GM12878 (cell line): Measurements from ENCODE around the gene LMBR1. TPM values are rescaled to one million over a fixed set of nuclear protein-coding genes. Genes with fewer than 3 reads are reported as not detected.

ENCODE experiments used
- ATAC-seq: fragments of 200-7000 bp; cut with Tn5 transposase; 3 replicates; pipeline ENCODE4 v1.9.1; 2020; ENCODE audit warnings: mild to moderate bottlenecking, moderate library complexity
- BruUV-seq: library from RNA; stranded (reverse); fragments of 400-500 nt; replicated peaks from 2 replicates; lab custom pipeline; 2021; lab: Mats Ljungman, UMichigan
- CTCF ChIA-PET: fragments of 300-600 bp; sonication (Branson Sonifier 250); formaldehyde crosslinking; extraction: SDS; loops from one replicate; lab custom pipeline; 2021; ENCODE audit warnings: inconsistent platforms; lab: Yijun Ruan, JAX
- POLR2A ChIA-PET: fragments of 350-600 bp; formaldehyde crosslinking; extraction: SDS; loops from one replicate; lab custom pipeline; 2021; ENCODE audit warnings: inconsistent platforms; lab: Charles Lee
- RAD21 ChIA-PET: fragments of 300-600 bp; sonication (Branson Sonifier 250); formaldehyde crosslinking; loops from one replicate; lab custom pipeline; 2023; ENCODE audit warnings: antibody characterized with exemption; ENCODE audit not compliant: unreplicated experiment; lab: Charles Lee
- SMC1A ChIA-PET: fragments of 300-600 bp; sonication (Branson Sonifier 250); formaldehyde crosslinking; loops from one replicate; lab custom pipeline; 2023; ENCODE audit not compliant: unreplicated experiment, uncharacterized antibody; lab: Charles Lee
- DNase-seq: peaks from one replicate; pipeline ENCODE4 v3.0.0-alpha.2; 2011; ENCODE audit warnings: low read depth, low spot score
- FAIRE-seq: peaks from 3 replicates; lab custom pipeline; 2011; peaks lifted over from hg19 to GRCh38; lab: Jason Lieb, UNC
- H2AFZ ChIP-seq: 2 replicates; pipeline ENCODE4 v1.6.0; 2011; ENCODE audit warnings: low read depth, low read length, control low read depth; ENCODE audit not compliant: control insufficient read depth
- H3K27ac ChIP-seq: 2 replicates; pipeline ENCODE4 v1.5.1; 2011; ENCODE audit warnings: control low read depth; ENCODE audit not compliant: control insufficient read depth, insufficient read depth
- H3K27me3 ChIP-seq, 2 experiments: replicated peaks in 1 of 2; 2 replicates each; pipeline versions ENCODE4 v1.6.0 to v1.6.1; 2011; ENCODE audit warnings: low read length in 1 of 2; ENCODE audit not compliant: control insufficient read depth in 2 of 2, insufficient read depth in 2 of 2
- H3K36me3 ChIP-seq, 2 experiments: 2 replicates each; pipeline ENCODE4 v1.5.1; 2011; ENCODE audit warnings: low read length in 1 of 2; ENCODE audit not compliant: control insufficient read depth in 2 of 2, insufficient read depth in 2 of 2
- H3K4me1 ChIP-seq: 2 replicates; pipeline ENCODE4 v1.6.1; 2011; ENCODE audit warnings: mild to moderate bottlenecking, low read length, moderate library complexity, mixed read lengths; ENCODE audit not compliant: control insufficient read depth, insufficient read depth
- H3K4me2 ChIP-seq: 2 replicates; pipeline ENCODE4 v1.6.0; 2011; ENCODE audit warnings: control low read depth; ENCODE audit not compliant: control insufficient read depth, insufficient read depth
- H3K4me3 ChIP-seq: fragments of 200-600 bp; sonication (generic); 2 replicates; pipeline ENCODE4 v1.5.1; 2016
- H3K79me2 ChIP-seq: 2 replicates; pipeline ENCODE4 v1.6.0; 2011; ENCODE audit warnings: low read length; ENCODE audit not compliant: control insufficient read depth, insufficient read depth
- H3K9ac ChIP-seq: 2 replicates; pipeline ENCODE4 v1.8.0; 2011; ENCODE audit warnings: low read length, control low read depth, mixed read lengths; ENCODE audit not compliant: control insufficient read depth, insufficient read depth
- H3K9me3 ChIP-seq: replicated peaks from 3 replicates; pipeline ENCODE4 v1.5.1; 2011; ENCODE audit warnings: mild to moderate bottlenecking, low read length; ENCODE audit not compliant: control insufficient read depth, insufficient read depth
- H4K20me1 ChIP-seq: 2 replicates; pipeline ENCODE4 v1.6.0; 2011; ENCODE audit not compliant: control insufficient read depth, insufficient read depth
- CHD1 ChIP-seq: IDR thresholded peaks from 2 replicates; pipeline ENCODE4 v1.6.1; 2012; ENCODE audit warnings: low read depth, low read length, improper control_type of control experiment
- CTCF ChIP-seq, 3 experiments: IDR thresholded peaks in 2 of 3; conservative IDR thresholded peaks in 1 of 3; 2 replicates each; pipeline ENCODE4 v1.5.1; 2011; ENCODE audit warnings: low read depth in 3 of 3, low read length in 3 of 3, mild to moderate bottlenecking in 3 of 3, control low read depth in 2 of 3, moderate library complexity in 2 of 3, inconsistent platforms in 1 of 3, mixed read lengths in 1 of 3; ENCODE audit not compliant: control insufficient read depth in 2 of 3, insufficient read depth in 1 of 3; ENCODE audit errors: extremely low read depth in 1 of 3
- DPF2 ChIP-seq: fragments of 450-650 bp; IDR thresholded peaks from 2 replicates; pipeline ENCODE4 v1.6.1; 2017; ENCODE audit warnings: mild to moderate bottlenecking
- GABPA ChIP-seq: IDR thresholded peaks from 2 replicates; pipeline ENCODE4 v1.6.1; 2014; ENCODE audit warnings: antibody characterized with exemption, low read depth, mild to moderate bottlenecking, inconsistent platforms
- MLLT1 ChIP-seq: fragments of 450-650 bp; IDR thresholded peaks from 2 replicates; pipeline ENCODE4 v1.6.1; 2016; ENCODE audit warnings: mild to moderate bottlenecking
- MYB ChIP-seq: fragments of 150-350 bp; IDR thresholded peaks from 2 replicates; pipeline ENCODE4 v1.6.1; 2014; ENCODE audit warnings: mild to moderate bottlenecking, low read depth, low read length, borderline replicate concordance
- MYC ChIP-seq: IDR thresholded peaks from 2 replicates; pipeline ENCODE4 v1.6.1; 2011; ENCODE audit warnings: mild to moderate bottlenecking, low read length, moderate library complexity, inconsistent platforms; ENCODE audit not compliant: insufficient read depth, insufficient replicate concordance, insufficient read length, severe bottlenecking
- NFIC ChIP-seq: IDR thresholded peaks from 2 replicates; pipeline ENCODE4 v1.6.1; 2012; ENCODE audit warnings: low read depth, mild to moderate bottlenecking, inconsistent platforms, low read length, moderate library complexity
- NKRF ChIP-seq: fragments of 450-650 bp; conservative IDR thresholded peaks from 2 replicates; pipeline ENCODE4 v1.6.1; 2017; ENCODE audit warnings: mild to moderate bottlenecking, moderate library complexity
- PAX5 ChIP-seq: IDR thresholded peaks from 2 replicates; pipeline ENCODE4 v1.6.1; 2011; ENCODE audit warnings: low read depth, low read length, borderline replicate concordance
- PBX3 ChIP-seq: IDR thresholded peaks from 2 replicates; pipeline ENCODE4 v1.6.1; 2011; ENCODE audit warnings: mild to moderate bottlenecking, low read depth, low read length, moderate library complexity; ENCODE audit not compliant: insufficient replicate concordance
- SIN3A ChIP-seq: IDR thresholded peaks from 2 replicates; pipeline ENCODE4 v1.6.1; 2012; ENCODE audit warnings: low read depth, low read length, improper control_type of control experiment
- SREBF2 ChIP-seq: IDR thresholded peaks from 2 replicates; pipeline ENCODE4 v1.6.1; 2012; ENCODE audit warnings: mild to moderate bottlenecking, low read length
- TARDBP ChIP-seq: IDR thresholded peaks from 2 replicates; pipeline ENCODE4 v1.6.1; 2016; ENCODE audit warnings: borderline replicate concordance
- TCF3 ChIP-seq: IDR thresholded peaks from 2 replicates; pipeline ENCODE4 v1.6.1; 2012; ENCODE audit warnings: low read depth, mild to moderate bottlenecking, low read length, borderline replicate concordance; ENCODE audit not compliant: insufficient read depth
- ZZZ3 ChIP-seq: IDR thresholded peaks from 2 replicates; pipeline ENCODE4 v1.6.1; 2011; ENCODE audit warnings: low read depth; ENCODE audit not compliant: control insufficient read depth, insufficient read length
- WGBS: methylation state at CpG from one replicate; pipeline ENCODE4 v1.1.6; 2016; ENCODE audit warnings: low lambda C conversion rate; ENCODE audit not compliant: insufficient replicate concordance, insufficient coverage; ENCODE audit errors: missing lambda C conversion rate; 5-methylcytosine and 5-hydroxymethylcytosine counted together
- in situ Hi-C: fragments of 300-500 bp; cut with MboI; formaldehyde crosslinking; loops from 9 replicates; pipeline ENCODE4 v1.14.3; 2018; ENCODE audit warnings: mixed read lengths
- intact Hi-C: fragments of 100-400 bp; cut with micrococcal nuclease; formaldehyde crosslinking; loops from one replicate; pipeline ENCODE4 v1.14.2; 2022; ENCODE audit not compliant: unreplicated experiment
- polyA plus RNA-seq, 11 experiments: library from polyadenylated mRNA; depleted of rRNA in 4 of 11; unstranded in 6 of 11; stranded (reverse) in 5 of 11; fragments of >200 nt; fragmentation: Nextera tagmentation in 4 of 11; fragmentation: Illumina TruSeq in 1 of 11; extraction: Ambion mirVana in 4 of 11; extraction: Trizol in 1 of 11; gene quantifications; 1 replicate in 1 of 11; 2 replicates in 10 of 11; pipeline versions ENCODE4 v1.2.1 to v1.2.3, GENCODE V29; 2011 to 2016; ENCODE audit warnings: inconsistent platforms in 2 of 11, missing spikeins in 2 of 11, low read depth in 1 of 11
- total RNA-seq, 4 experiments: library from RNA; depleted of rRNA in 3 of 4; stranded (reverse); fragments of >200 nt in 3 of 4; fragmentation: Illumina TruSeq in 1 of 4; extraction: Trizol in 1 of 4; gene quantifications; 2 replicates each; pipeline versions ENCODE4 v1.2.1 to v1.2.3, GENCODE V29; 2013 to 2021

Gene LMBR1
- total and polyA plus RNA-seq, 10 of the 15 experiments (the other 5 are each of a cell fraction or from before 2014, with no cell fraction given) = 4.0 to 63.5 (median 28.8) TPM

GRCh38 chr7:156834462-156834861, 58.5 kb downstream of the LMBR1 start:
- in situ Hi-C loops = no loop called here
- SMC1A ChIA-PET = no interaction called here
- Histone ChIP-seq H3K9me3 (no peaks in the 10 kb centered on the region), H2AFZ (no peak overlapping the region), H3K9ac (no peak overlapping the region), H3K36me3 (peaks cover 0 to 3% of the 10 kb centered on the region in 2 experiments; a peak in 2 of 4 replicates), H3K4me3 (no peak overlapping the region), H4K20me1 (no peaks in the 10 kb centered on the region), H3K79me2 (no peaks in the 10 kb centered on the region), H3K4me2 (no peak overlapping the region), H3K27me3 (no peaks in the 10 kb centered on the region), H3K4me1 (peaks cover 7% of the 10 kb centered on the region; the same call in 1 of the 2 replicates), H3K27ac (no peak overlapping the region)
- intact Hi-C loops = no loop called here
- DNase-seq = no peak
- BruUV-seq = no TSS peak
- CTCF ChIA-PET = no interaction called here
- RAD21 ChIA-PET = no interaction called here
- ATAC-seq = no peak
- POLR2A ChIA-PET = no interaction called here
- 98% methylated on average over 3 of the region's 3 CpGs for WGBS
- FAIRE-seq = no peak
- TF ChIP-seq MYC (no peak), CHD1 (no peak), SIN3A (no peak), PAX5 (no peak), SREBF2 (no peak), CTCF (IDR thresholded peaks at IDR 0.05 in 2 of 3, conservative IDR thresholded peaks at IDR 0.05 in 1 of 3; ENCODE audit: control insufficient read depth in 2 of 3, extremely low read depth in 1 of 3, insufficient read depth in 1 of 3, low read depth in 3 of 3, low read length in 3 of 3) (no peak), GABPA (no peak), DPF2 (no peak), MLLT1 (no peak), NKRF (no peak), TARDBP (no peak), PBX3 (no peak), NFIC (no peak), TCF3 (no peak), ZZZ3 (no peak), MYB (no peak)
